Erythroblast (primary cell): Measurements from ENCODE around the gene TAX1BP3.

ENCODE experiments used
- GATA1 ChIP-seq: IDR thresholded peaks from 2 replicates; pipeline ENCODE4 v1.6.1; 2011; ENCODE audit warnings: low read depth, mild to moderate bottlenecking, control low read depth, low read length, moderate library complexity
- POLR2A ChIP-seq: IDR thresholded peaks from 2 replicates; pipeline ENCODE4 v1.6.1; 2011; ENCODE audit warnings: mild to moderate bottlenecking, low read length

GRCh38 chr17:3667366-3668278 is 756 bp downstream of the TAX1BP3 start:
- TF ChIP-seq POLR2A (no peak), GATA1 (no peak)
